GM19328 (cell line): Measurements from ENCODE around the gene NMT2.
A peak's percentile ranks its signal among the peaks of the same experiment; 100 is the strongest.

ENCODE experiments used
- ATAC-seq: cut with Tn5 transposase; IDR thresholded peaks from one replicate; pipeline ENCODE4 v1.9.1; 2021; ENCODE audit warnings: mild to moderate bottlenecking, moderate library complexity; ENCODE audit not compliant: unreplicated experiment

The NMT2 gene

DNA sequence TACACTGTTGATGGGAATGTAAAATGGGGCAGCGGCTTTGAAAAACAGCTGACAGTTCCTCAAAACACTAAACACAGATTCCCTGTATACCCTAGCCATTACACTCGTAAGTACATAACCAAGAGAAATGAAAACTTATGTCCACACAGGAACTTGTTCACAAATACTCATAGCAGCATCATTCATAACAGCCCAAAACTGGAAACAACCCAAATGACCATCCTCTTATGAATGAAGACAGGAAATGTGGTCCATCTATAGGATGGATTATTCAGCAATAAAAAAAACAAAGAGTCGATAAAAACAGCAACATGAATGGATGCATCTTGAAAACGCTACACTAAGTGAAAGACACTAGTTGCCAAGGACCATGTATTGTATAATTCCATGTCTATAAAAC lies 23.7 kb downstream of the NMT2 start:
- ATAC-seq: no peak

DNA sequence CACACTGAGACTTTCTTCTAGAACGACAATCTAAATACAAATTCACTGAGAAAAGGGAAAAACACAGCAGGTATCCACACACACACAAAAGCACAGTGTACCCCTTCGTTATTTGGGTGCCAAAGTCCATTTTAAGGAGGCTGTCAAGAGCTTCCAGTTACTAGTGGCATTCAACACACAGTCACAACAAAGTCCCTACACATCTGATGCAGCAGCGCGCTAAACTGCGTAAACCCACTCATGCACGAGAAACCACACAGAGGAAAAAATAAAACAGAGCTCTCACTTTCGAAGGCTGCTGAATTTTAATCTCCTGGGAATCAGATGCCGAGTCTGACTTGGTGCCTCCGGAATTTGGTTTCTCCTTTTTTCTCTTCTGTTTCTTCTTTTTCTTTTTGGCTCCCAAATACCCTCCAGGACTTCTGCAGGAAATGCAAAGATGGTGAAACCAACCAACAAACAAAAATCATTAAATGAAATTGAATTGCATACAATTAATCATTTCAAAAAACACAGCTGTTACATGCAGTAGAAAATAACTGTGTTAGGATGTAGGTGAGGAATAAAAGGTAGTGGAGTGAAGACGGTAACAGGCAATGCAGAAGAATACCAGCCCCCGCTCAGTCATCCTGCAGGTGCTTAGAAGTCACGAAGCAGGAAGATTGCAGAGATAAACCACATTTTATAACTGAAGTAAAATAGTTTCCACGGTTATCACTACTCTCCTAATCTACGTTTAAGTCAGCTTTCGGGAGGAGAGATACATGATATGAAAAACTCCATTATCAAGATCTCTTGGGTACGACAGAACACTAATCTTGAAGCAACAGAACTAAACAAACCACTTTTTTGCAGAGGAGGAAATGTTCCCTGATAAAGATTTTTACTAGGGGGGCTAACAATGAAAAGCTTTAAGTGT lies 27.1 kb downstream of the NMT2 start:
- ATAC-seq: peak; percentile 89

DNA sequence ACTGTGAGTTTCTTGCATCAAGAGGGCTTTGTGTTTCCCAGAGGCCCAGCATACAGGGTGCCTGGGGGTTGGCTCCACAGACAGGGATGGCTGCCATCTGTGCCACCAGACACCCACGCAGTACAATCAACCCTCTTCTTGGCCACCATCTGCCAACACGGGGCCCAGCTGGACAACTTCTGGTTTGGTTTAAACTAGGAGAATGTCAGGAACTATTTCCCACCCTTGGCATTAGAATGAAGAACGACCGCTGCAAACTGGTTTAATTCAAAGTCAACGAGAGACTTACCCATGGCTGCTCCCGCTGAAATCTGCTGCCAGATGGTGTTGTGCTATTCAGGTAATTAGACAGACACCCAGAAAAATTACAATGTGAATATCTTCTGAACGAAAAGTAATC lies 27.8 kb downstream of the NMT2 start:
- ATAC-seq: no peak

DNA sequence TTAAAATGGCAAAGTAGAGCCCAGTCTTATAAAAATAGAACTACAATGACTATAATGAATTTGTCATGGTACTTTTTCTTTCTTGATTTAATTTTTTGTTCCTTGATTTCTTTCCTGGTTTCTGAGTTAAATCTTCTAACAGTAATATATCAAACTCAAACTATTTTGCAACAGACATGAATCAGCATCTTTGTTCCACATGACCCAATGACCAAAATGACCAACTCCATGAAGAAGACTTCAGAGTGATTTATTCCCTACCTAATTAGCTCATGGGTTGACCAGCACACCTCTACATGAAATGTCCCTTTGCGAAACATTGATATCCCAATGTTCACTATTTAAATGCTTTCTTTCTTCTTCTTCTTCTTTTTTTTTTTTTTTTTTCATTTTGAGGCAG lies 30.9 kb downstream of the NMT2 start:
- ATAC-seq: no peak

DNA sequence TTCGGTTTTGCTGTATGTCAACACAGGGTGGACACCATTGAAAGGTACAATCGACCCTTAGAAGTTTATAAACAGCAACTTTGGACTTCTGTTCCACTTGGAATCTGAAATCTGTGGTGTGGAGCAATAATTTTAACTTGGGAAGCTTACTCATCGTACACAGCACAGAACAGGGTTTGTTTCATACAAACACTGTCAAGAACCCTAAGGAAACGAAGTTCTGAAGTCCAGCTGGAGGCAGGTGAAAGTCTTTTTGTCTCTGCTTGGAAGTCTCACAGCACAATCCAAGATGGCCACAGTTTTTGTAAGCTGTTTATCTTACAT lies 31.5 kb downstream of the NMT2 start:
- no peak for ATAC-seq

DNA sequence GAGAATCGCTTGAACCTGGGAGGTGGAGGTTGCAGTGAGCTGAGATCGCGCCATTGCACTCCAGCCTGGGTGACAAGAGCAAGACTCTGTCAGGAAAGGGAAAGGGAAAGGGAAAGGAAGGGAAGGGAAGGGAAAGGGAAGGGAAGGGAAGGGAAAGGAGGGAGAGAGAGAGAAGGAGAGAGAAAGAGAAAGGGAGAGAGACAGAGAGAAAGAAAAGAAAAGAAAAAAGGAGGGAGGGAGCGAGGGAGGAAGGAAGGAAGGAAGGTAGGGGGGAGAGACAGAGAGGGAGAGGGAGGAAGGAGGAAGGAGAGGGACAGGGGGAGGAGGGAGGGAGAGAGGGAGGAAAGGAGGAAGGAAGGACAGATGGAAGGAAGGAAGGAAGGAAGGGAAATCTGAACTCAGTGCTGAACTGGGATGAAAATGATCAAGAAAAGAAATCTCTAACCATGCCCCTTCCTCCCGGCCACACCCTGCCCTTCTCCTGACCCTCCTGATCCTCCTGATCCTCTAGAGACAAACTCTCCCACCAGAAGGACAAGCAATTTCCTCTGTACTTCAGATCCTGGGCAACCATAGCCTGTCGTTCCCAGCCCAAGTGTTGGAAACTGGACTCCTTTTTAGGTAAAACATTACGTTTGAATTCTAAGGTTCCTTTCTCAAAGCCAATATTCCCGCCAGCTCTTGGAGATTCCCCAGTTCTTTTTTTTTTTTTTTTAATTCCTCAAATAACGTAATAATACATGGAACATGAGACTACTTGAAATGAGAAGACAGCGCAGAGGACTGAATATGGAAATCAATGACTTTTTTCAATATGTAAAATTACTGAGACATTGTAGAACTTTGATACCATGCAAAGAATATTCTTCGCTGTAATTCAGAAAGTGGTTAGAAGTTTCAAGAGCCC lies 32.1 kb downstream of the NMT2 start:
- no peak for ATAC-seq

DNA sequence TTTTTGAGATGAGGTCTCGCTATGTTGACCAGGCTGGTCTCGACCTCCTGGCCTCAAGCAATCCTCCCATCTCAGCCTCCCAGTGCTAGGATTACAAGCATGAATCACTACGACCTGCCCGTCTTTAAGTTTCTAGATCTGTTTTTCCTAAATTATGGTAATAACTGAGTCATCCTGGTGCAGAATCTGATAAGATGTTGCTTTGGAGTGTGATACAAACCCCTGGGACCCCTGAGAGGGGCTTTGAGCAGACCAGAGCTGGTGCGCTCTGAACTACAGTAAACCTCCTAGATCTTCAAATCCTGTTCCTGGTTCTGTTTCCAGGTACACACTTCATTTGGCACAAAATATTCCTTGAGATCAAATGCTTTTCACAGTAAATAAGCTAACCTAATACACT lies 37.2 kb downstream of the NMT2 start:
- no peak for ATAC-seq

DNA sequence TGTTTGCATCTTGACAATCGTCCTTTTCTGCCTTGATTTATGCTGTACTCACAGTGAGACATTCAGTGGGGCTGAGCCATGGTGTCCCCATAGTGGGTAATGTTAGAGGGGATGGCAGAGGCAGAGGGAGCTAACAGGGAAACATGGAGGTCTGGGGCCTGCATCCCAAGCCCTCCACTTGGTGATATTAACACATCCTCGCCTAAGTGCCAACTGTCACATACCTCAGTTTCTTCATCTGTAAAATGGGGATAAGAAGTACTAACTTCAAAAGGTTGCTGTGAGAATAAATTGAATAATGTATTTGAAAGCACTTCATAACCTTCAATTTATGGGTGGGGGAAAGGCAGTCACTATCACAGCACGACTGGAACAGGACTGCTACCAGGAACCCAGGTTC lies 43.6 kb downstream of the NMT2 start:
- no peak for ATAC-seq

DNA sequence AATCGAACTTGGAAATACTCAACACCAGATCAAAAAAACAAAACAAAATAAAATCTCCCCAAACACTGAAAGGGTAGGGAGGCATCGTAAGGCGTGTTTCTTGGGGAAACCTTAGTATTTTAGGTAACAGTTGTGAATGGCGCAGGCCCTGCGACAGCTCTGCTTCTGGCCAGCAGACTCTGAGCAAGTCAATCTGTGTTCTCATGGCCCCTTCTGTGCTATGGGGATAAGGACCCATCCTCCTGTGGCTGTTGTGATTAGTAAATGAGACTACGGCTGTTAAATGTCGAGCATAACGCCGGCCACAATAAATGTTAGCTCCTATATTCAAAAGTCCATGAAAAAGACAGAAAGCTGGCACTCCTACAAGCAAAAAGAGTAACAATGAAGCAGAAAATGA lies 44.3 kb downstream of the NMT2 start:
- ATAC-seq: no peak

DNA sequence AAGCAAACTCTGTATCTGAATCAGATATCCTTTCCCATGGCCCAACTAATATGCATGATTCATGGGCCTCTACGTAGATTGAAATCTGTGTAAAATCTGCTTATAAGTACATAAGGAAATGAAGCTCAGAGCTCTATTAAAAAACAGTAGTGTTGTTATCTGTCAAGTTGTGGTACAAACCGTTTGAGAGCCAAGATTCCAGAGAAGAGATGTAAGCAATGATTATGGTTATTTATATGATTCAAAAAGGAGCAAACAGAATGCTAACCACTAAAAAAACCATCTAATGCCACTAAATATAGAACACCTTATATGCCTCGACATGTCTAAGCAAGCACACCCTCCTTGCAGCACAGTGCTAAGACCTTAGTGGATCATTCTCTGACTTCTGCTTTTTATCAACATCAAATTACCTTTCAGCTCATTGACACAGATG lies 44.7 kb downstream of the NMT2 start:
- no peak for ATAC-seq

DNA sequence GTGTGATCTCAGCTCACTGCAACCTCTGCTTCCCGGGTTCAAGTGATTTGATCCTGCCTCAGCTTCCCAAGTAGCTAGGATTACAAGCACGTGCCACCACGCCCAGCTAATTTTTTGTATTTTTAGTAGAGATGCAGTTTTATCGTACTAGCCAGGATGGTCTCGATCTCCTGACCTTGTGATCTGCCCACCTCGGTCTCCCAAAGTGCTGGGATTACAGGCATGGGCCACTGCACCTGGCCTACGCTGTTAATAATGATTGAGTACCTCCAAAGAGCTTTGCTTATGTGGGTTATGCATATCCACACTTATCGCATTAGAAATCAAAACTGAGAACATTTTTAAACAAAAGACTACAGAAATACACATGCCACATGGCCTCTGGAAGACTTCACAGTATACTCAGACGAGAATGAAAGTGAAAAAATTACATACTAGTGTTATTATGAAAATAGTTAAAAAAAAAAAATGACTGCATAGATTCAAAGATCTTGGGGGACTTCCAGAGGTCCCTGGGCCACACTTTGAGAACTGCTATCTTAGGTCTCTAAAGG lies 45.9 kb downstream of the NMT2 start:
- ATAC-seq: no peak

DNA sequence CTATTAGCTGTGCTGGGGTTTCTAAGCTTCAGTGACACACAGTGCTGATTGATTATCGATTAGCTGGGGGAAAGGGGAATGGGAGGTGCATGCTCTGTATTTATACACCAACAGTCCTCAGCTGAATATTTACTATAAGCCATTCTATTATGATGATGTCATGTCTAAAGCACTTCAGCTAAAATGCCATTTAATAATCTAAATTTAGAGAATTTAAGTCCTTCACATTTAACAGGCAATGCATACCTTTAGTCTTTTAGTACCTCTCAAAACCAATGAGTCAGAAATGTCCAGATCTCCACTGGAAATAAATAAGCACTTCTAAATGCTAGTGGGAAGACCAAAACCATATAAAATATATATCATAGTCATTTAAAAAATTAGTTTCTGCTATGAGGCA lies 46.8 kb downstream of the NMT2 start:
- ATAC-seq: no peak

DNA sequence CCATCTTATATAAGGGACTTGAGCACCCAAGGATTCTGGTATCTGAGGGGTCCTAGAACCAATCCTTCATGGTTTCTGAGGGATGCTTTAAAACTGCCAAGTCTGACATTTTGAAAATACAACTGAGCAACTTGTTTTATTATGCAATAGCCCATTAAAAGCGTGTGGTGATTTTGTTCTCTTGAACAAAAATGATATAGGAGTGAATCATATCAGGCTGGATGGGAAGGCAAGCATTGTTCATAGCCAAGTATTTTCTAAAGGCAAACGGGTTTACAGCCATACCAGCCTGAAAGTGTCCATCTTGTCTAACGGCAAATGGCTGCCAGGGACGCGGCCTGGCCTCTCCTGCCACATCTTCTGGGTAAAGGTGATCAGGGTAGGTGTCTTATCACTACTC lies 48.0 kb downstream of the NMT2 start:
- no peak for ATAC-seq

DNA sequence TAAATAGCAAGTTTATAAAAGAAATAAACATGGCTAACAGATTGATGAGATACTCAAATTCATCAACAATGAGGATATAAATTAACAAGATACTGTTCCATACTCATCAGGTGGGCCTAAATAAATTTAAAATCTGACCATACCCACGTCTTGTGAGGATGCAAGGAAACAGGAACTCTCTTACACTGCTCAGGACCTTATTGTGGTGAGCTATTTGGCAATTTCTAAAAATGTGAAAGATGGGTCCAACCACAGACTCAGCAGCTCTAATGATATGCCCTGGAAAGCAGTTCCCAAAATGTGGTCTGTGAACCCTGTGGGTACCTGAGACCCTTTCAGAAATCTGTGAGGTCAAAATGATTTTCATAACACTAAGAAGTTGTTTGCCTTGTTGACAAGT lies 49.9 kb downstream of the NMT2 start:
- ATAC-seq: no peak

DNA sequence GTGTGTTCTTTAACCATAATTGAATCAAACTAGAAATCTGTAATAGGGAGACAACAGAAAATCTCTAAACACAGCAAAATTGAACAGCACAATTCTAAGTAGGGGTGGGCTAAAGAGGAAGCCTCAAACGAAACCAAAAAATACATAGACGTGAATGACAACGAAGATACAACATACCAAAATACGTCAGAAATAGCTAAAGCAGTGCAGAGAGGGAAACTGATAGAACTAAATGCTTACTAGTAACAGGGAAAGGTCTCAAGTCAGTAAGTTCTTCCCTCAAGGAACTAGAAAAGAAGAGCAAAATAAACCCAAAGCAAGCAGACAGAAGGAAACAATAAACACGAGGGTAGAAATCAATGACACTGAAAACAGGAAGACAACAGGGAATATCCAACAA lies 52.3 kb downstream of the NMT2 start:
- no peak for ATAC-seq

DNA sequence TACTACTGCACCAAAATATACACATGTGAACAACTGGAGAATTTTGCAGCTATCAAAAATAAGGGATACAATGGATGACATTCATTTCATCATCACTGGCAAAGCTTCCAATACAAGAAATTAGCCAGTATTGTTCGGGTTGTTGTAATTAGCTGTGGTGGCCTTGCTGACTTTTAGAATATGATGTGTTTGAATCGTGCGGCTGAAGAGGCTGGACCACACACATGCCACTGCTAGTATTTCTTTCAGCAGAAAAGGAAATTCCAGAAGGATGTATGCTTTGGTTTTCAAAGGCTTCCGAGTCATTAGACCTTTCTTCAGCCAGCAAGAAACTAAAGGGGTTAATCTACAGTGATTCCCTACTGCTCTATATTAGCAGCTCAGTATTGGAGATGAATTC lies 54.7 kb downstream of the NMT2 start:
- ATAC-seq: no peak

DNA sequence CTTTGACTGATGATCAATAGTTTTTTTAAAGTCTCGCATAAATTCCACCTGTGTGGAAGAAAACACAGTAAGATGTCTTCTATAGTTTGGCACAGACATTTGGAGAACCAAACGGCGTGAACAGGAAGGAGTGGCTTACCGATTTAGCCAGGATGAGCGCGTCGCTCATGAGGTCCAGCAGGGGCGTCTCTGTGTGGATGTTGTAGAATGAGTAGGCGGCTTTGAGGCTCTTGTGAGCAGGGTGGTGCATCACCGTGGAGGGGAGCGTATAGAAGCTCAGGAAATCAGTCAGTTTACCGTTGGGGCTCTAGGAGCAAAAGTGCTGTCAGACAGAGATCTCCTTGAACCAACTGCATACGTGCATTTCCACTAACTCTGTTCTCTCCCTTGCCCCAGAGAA lies 55.8 kb downstream of the NMT2 start:
- ATAC-seq: no peak

DNA sequence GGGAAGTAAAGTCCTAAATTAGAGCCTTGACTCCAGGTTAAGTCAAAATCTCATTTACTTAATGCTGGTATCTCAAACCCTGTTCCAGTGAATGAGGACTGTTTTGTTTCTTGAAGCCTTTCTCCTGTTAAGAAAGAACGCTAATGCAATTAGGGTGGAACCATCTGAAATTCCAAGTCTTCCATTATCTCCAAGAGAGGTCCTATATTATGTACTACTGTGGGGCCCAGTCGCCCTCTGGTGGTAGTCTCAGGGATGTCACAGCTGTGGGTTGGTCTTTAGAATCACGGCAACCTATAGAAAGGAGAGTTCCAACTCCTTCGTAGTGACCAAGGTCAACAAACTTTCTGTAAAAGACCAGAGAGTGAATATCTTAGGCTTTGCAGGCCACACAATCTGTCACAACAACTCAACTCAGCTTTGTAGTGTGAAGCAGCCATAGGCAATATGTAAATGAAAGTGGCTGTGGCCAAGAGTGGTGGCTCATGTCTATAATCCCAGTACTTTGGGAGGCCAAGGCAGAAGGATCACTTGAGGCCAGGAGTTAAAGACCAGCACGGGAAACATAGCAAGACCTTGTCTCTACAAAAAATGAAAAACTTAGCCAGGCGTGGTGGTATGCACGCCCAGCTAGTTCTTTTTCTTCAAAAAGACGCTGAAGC lies 62.0 kb downstream of the NMT2 start:
- peak; percentile 65 for ATAC-seq

DNA sequence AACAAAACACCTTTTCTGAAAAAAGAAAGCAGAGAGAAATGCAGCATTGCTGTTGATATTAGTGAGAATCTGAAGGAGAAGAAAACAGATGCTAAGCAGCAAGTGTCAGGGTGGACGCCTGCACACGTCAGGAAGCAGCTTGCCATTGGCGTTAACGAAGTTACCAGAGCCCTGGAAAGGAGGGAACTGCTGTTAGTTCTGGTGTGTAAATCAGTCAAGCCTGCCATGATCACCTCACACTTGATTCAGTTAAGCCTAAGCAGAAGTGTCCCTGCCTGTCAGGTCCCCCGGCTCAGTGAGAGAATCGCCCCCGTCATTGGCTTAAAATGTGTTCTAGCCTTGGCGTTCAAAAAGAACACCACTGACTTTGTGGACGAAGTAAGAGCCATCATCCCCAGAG lies 65.0 kb downstream of the NMT2 start:
- no peak for ATAC-seq

DNA sequence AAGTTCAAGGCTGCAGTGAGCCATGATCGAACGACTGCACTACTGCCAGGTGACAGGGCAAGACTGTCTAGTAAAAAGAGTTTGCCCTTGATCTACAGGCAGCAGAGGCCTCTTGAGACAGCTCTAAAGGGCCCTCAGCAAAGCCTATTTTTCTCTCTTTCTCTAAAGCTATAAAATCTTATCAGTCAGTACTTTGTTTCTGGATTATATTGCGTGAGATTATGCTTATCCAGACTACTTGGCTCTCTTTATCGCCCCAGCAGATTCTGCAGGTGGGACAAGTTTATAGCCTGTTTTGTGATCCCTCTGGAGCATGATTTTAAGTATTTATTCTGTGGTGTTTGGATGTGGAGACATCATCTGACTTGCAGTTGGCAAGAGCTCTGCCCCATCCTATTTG lies 68.6 kb downstream of the NMT2 start:
- no peak for ATAC-seq
